ENCODE measurements around the gene MRPL1. TPM values are rescaled to one million over a fixed set of nuclear protein-coding genes. Genes with fewer than 3 reads are reported as not detected.
"Not testable (repeated sequence)": the region's sequence is repeated elsewhere in the genome, so short reads cannot be mapped to it uniquely, and the experiment has no call there.

Gene MRPL1
- polyA plus RNA-seq, 3 donors, result 4.0 to 11.8 (median 10.7) TPM

DNA sequence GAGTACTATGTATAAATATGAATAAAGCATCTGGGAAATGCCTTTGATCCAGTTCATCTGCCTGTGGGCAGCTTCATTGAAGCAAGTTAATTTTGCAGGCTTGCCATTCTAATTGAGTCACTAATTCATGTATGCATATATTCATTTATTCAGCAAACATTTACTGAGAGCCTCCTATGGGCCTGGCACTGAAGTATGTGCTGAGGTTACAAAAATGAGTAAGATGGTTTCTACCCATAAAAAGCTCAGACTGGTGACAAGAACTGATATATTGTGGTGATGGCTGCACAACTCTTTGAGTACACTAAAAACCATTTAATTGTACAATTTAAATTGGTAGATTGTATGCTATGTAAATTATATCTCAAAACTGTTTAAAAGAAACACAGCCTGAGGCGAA lies 1.1 kb upstream of the MRPL1 start:
- peak overlapping the region; percentile 92 for H3K9ac ChIP-seq (ENCODE audit: insufficient read depth, low read length, poor library complexity, severe bottlenecking)
- H3K36me3 ChIP-seq (replicated peaks in 1 of 2; ENCODE audit: control insufficient read depth in 1 of 2, insufficient read depth in 2 of 2, low read length in 2 of 2), result peaks cover 0 to 11% of the 10 kb centered on the region in 2 donors
- intact Hi-C loops (cut with micrococcal nuclease), result no loop called here
- Mint-ChIP-seq H3K4me1 (peaks cover 36% of the 10 kb centered on the region), H3K9me3 (peaks cover 0 to 2% (median 0%) of the 10 kb centered on the region in 7 donors), H3K4me3 (peak overlapping the region; percentile 86 to 99), H3K27ac (peak overlapping the region; percentile 98 to 99 (median 99)), H3K36me3 (peaks cover 6 to 10% of the 10 kb centered on the region in 2 donors), H3K27me3 (ENCODE audit: low read depth in 3 of 3) (peaks cover 0 to 3% (median 0%) of the 10 kb centered on the region in 3 donors)
- H3K27ac ChIP-seq (ENCODE audit: low read depth in 1 of 2, low read length in 2 of 2), result peak overlapping the region; percentile 92 to 96
- H3K27me3 ChIP-seq (ENCODE audit: control insufficient read depth in 2 of 2, insufficient read depth in 2 of 2, low read length in 2 of 2), result no peaks in the 10 kb centered on the region
- DNase-seq, result no peak
- peak overlapping the region; percentile 90 for H2AFZ ChIP-seq (ENCODE audit: insufficient read depth, low read depth, low read length, poor library complexity, severe bottlenecking)
- WGBS (ENCODE audit: insufficient coverage), result no CpG with 5 or more reads among the region's 1 CpG
- no peaks in the 10 kb centered on the region for H4K20me1 ChIP-seq (ENCODE audit: insufficient read depth, low read length)
- no peaks in the 10 kb centered on the region for H3K9me3 ChIP-seq (replicated peaks in 1 of 2; ENCODE audit: control insufficient read depth in 1 of 2, insufficient read depth in 1 of 2, low read length in 2 of 2)
- peak overlapping the region; percentile 96 for H3K4me2 ChIP-seq (replicated peaks; ENCODE audit: extremely low read depth, low read length, poor library complexity, severe bottlenecking)
- peaks cover 24 to 31% of the 10 kb centered on the region in 2 donors for H3K4me1 ChIP-seq (ENCODE audit: control insufficient read depth in 1 of 2, insufficient read depth in 2 of 2, low read length in 2 of 2)
- TF ChIP-seq, protein P1, sequence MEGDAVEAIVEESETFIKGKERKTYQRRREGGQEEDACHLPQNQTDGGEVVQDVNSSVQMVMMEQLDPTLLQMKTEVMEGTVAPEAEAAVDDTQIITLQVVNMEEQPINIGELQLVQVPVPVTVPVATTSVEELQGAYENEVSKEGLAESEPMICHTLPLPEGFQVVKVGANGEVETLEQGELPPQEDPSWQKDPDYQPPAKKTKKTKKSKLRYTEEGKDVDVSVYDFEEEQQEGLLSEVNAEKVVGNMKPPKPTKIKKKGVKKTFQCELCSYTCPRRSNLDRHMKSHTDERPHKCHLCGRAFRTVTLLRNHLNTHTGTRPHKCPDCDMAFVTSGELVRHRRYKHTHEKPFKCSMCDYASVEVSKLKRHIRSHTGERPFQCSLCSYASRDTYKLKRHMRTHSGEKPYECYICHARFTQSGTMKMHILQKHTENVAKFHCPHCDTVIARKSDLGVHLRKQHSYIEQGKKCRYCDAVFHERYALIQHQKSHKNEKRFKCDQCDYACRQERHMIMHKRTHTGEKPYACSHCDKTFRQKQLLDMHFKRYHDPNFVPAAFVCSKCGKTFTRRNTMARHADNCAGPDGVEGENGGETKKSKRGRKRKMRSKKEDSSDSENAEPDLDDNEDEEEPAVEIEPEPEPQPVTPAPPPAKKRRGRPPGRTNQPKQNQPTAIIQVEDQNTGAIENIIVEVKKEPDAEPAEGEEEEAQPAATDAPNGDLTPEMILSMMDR (IDR thresholded peaks at IDR 0.05), result no peak
- peaks cover 37% of the 10 kb centered on the region for H3K79me2 ChIP-seq (ENCODE audit: insufficient read depth, low read length)
- peak overlapping the region; percentile 64 to 91 (median 79) for H3K4me3 ChIP-seq (replicated peaks in 1 of 3; ENCODE audit: low read depth in 2 of 3, low read length in 3 of 3)

DNA sequence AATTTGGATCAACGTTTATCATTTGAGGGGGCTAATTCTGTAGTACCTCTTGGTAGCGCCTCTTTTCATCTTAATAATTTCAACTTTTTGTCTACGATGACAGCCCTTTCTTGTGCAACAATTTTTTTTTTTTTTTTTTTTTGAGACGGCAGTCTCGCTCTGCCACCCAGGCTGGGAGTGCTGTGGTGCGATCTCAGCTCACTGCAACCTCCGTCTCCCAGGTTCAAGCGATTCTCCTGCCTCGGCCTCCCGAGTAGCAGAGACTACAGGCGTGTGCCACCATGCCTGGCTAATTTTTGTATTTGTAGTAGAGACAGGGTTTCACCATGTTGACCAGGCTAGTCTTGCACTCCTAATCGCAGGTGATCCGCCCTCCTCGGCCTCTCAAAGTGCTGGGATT lies 711 bp downstream of the MRPL1 start:
- Histone ChIP-seq H3K4me2 (replicated peaks; ENCODE audit: extremely low read depth, low read length, poor library complexity, severe bottlenecking) (peak overlapping the region; percentile 96), H3K27ac (ENCODE audit: low read depth in 1 of 2, low read length in 2 of 2) (peak overlapping the region in 1 of 2 donors; percentile 96), H3K79me2 (ENCODE audit: insufficient read depth, low read length) (peaks cover 54% of the 10 kb centered on the region), H3K9ac (ENCODE audit: insufficient read depth, low read length, poor library complexity, severe bottlenecking) (peak overlapping the region; percentile 92), H3K4me3 (replicated peaks in 1 of 3; ENCODE audit: low read depth in 2 of 3, low read length in 3 of 3) (peak overlapping the region; percentile 64 to 91 (median 79)), H3K36me3 (replicated peaks in 1 of 2; ENCODE audit: control insufficient read depth in 1 of 2, insufficient read depth in 2 of 2, low read length in 2 of 2) (peaks cover 3 to 11% of the 10 kb centered on the region in 2 donors), H3K4me1 (ENCODE audit: control insufficient read depth in 1 of 2, insufficient read depth in 2 of 2, low read length in 2 of 2) (peaks cover 15 to 19% of the 10 kb centered on the region in 2 donors), H2AFZ (ENCODE audit: insufficient read depth, low read depth, low read length, poor library complexity, severe bottlenecking) (peak overlapping the region; percentile 90)
- intact Hi-C loops (cut with micrococcal nuclease), result loop anchor here in 1 of 2 donors (2.0 kb wide), 1 partner anchor 45 kb away; the partner anchor contains the start of gene CNOT6L
- H3K27me3 ChIP-seq (ENCODE audit: control insufficient read depth in 2 of 2, insufficient read depth in 2 of 2, low read length in 2 of 2); H3K9me3 Mint-ChIP-seq; H4K20me1 ChIP-seq (ENCODE audit: insufficient read depth, low read length); DNase-seq; H3K27me3 Mint-ChIP-seq (ENCODE audit: low read depth in 3 of 3); H3K9me3 ChIP-seq (replicated peaks in 1 of 2; ENCODE audit: control insufficient read depth in 1 of 2, insufficient read depth in 1 of 2, low read length in 2 of 2): not testable (repeated sequence)
- 37% methylated on average over 10 of the region's 14 CpGs for WGBS (ENCODE audit: insufficient coverage)
- Mint-ChIP-seq H3K4me3 (peak overlapping the region; percentile 86 to 99), H3K27ac (peak overlapping the region in 6 of 7 donors; percentile 98 to 99 (median 99)), H3K4me1 (peaks cover 26% of the 10 kb centered on the region), H3K36me3 (peaks cover 13 to 14% of the 10 kb centered on the region in 2 donors)

Measured in CD14-positive monocyte (primary cell).